GM23338 (cell line): ENCODE data around the gene UBXN2A. TPM values are rescaled to one million over a fixed set of nuclear protein-coding genes. Genes with fewer than 3 reads are reported as not detected.
A peak's percentile ranks its signal among the peaks of the same experiment; 100 is the strongest.

ENCODE experiments used
- ATAC-seq: fragments of 200-7000 bp; cut with Tn5 transposase; 3 replicates; pipeline ENCODE4 v1.9.1; 2020
- DNase-seq: peaks from one replicate; pipeline ENCODE4 v3.0.0-alpha.2; 2015; ENCODE audit warnings: low spot score
- H2AFZ ChIP-seq: fragments of 200-600 bp; sonication (generic); 2 replicates; pipeline ENCODE4 v1.8.0; 2016; ENCODE audit warnings: antibody characterized with exemption, mild to moderate bottlenecking, moderate library complexity
- H3F3A ChIP-seq: fragments of 200-600 bp; sonication (generic); replicated peaks from 2 replicates; pipeline ENCODE4 v1.8.0; 2017; ENCODE audit warnings: antibody characterized with exemption, mixed run types, low read depth
- H3K27ac ChIP-seq: fragments of 200-600 bp; sonication (generic); 2 replicates; pipeline ENCODE4 v1.6.1; 2016; ENCODE audit warnings: low read depth
- H3K27me3 ChIP-seq: fragments of 200-600 bp; sonication (generic); 2 replicates; pipeline ENCODE4 v1.8.0; 2016; ENCODE audit warnings: mild to moderate bottlenecking, mixed run types, moderate library complexity; ENCODE audit not compliant: insufficient read depth
- H3K36me3 ChIP-seq: fragments of 200-600 bp; sonication (generic); 2 replicates; pipeline ENCODE4 v1.8.0; 2016; ENCODE audit warnings: mild to moderate bottlenecking; ENCODE audit not compliant: insufficient read depth
- H3K4me1 ChIP-seq: fragments of 200-600 bp; sonication (generic); 2 replicates; pipeline ENCODE4 v1.8.0; 2016; ENCODE audit warnings: mild to moderate bottlenecking, moderate library complexity; ENCODE audit not compliant: insufficient read depth
- H3K4me2 ChIP-seq: fragments of 200-600 bp; sonication (generic); 2 replicates; pipeline ENCODE4 v1.7.1; 2017; ENCODE audit warnings: mixed run types
- H3K4me3 ChIP-seq: fragments of 200-600 bp; sonication (generic); 2 replicates; pipeline ENCODE4 v1.6.1; 2016; ENCODE audit warnings: mixed run types
- H3K79me2 ChIP-seq: fragments of 200-600 bp; sonication (generic); replicated peaks from 2 replicates; pipeline ENCODE4 v1.8.0; 2017; ENCODE audit warnings: mild to moderate bottlenecking; ENCODE audit not compliant: insufficient read depth
- H3K9me2 ChIP-seq: fragments of 200-600 bp; sonication (generic); 2 replicates; pipeline ENCODE4 v1.8.0; 2017; ENCODE audit not compliant: insufficient read depth
- H4K20me1 ChIP-seq: fragments of 200-600 bp; sonication (generic); replicated peaks from 2 replicates; pipeline ENCODE4 v1.8.0; 2017; ENCODE audit warnings: mild to moderate bottlenecking; ENCODE audit not compliant: insufficient read depth
- H3K27ac Mint-ChIP-seq: 2 replicates; pipeline ENCODE4 v1.8.0; 2020; ENCODE audit warnings: inconsistent platforms, mild to moderate bottlenecking, moderate library complexity, mixed read lengths
- H3K27me3 Mint-ChIP-seq: 3 replicates; pipeline ENCODE4 v1.8.0; 2022; ENCODE audit warnings: low read depth, mild to moderate bottlenecking, moderate library complexity, mixed read lengths, inconsistent platforms; ENCODE audit not compliant: insufficient read depth, poor library complexity
- H3K36me3 Mint-ChIP-seq: 3 replicates; pipeline ENCODE4 v1.8.0; 2021; ENCODE audit warnings: low read depth, mild to moderate bottlenecking, inconsistent platforms, moderate library complexity, mixed read lengths
- H3K4me1 Mint-ChIP-seq: 3 replicates; pipeline ENCODE4 v1.8.0; 2020; ENCODE audit warnings: mild to moderate bottlenecking, inconsistent platforms, mixed read lengths
- H3K4me3 Mint-ChIP-seq: 3 replicates; pipeline ENCODE4 v1.8.0; 2021; ENCODE audit warnings: moderate library complexity, mild to moderate bottlenecking, inconsistent platforms, mixed read lengths
- H3K9me3 Mint-ChIP-seq: 3 replicates; pipeline ENCODE4 v1.8.0; 2020; ENCODE audit warnings: moderate library complexity, mild to moderate bottlenecking, inconsistent platforms, mixed read lengths
- CTCF ChIP-seq, 2 experiments: fragments of 200-600 bp in 1 of 2; sonication (generic) in 1 of 2; conservative IDR thresholded peaks; 2 replicates each; pipeline versions ENCODE4 v1.5.1 to v1.6.1; 2016 to 2017; ENCODE audit warnings: antibody characterized with exemption in 2 of 2, low read depth in 2 of 2, mild to moderate bottlenecking in 2 of 2, moderate library complexity in 1 of 2
- NANOG ChIP-seq: IDR thresholded peaks from 2 replicates; pipeline ENCODE4 v1.6.1; 2016; ENCODE audit warnings: antibody characterized with exemption, borderline replicate concordance
- REST ChIP-seq: IDR thresholded peaks from one replicate; pipeline ENCODE4 v1.6.1; 2018; ENCODE audit warnings: antibody characterized with exemption; ENCODE audit not compliant: unreplicated experiment
- polyA plus RNA-seq: library from polyadenylated mRNA; unstranded; fragments of >200 nt; fragmentation: Nextera tagmentation; extraction: Ambion mirVana; gene quantifications from 2 replicates; pipeline ENCODE4 v1.2.1, GENCODE V29; 2016
- total RNA-seq: library from RNA; depleted of rRNA; stranded (reverse); fragments of >200 nt; shearing (Covaris generic); gene quantifications from 2 replicates; pipeline ENCODE4 v1.2.3, GENCODE V29; 2014

Gene UBXN2A
- total and polyA plus RNA-seq, 2 experiments from 2014 or later: 11.5 to 12.1 TPM

- H3K4me2 ChIP-seq: peak within 1 kb of the TSS; percentile 87
- H2AFZ ChIP-seq: peak within 1 kb of the TSS; percentile 95
- peaks cover 15% of the 10 kb centered on the region for H3K27me3 Mint-ChIP-seq
Measured at GRCh38 chr2:24009680-24010476, 69.6 kb downstream of the UBXN2A start, which contains the start of gene MFSD2B. Gene MFSD2B (plus strand): TSS chr2:24010085. CDS start chr2:24010097, 12 bp downstream.

More at GRCh38 chr2:24009680-24010476, 69.6 kb downstream of the UBXN2A start, which contains the start of gene MFSD2B:
- Mint-ChIP-seq H3K27ac (no peak within 1 kb of the TSS), H3K36me3 (no peaks in the 10 kb centered on the region), H3K4me3 (peak within 1 kb of the TSS; percentile 63), H3K4me1 (peaks cover 14% of the 10 kb centered on the region; the same call in 2 of the 3 replicates), H3K9me3 (no peaks in the 10 kb centered on the region)
- TF ChIP-seq NANOG: no peak
- TF ChIP-seq CTCF (conservative IDR thresholded peaks at IDR 0.05; ENCODE audit: low read depth in 2 of 2): 0 out of 4 replicates have a peak, but pooled peaks of 1 of the 2 experiments have one; percentile 10
- TF ChIP-seq REST: no peak
- no peaks in the 10 kb centered on the region for H3K79me2 ChIP-seq
- H3K27ac ChIP-seq: no peak within 1 kb of the TSS
- peaks cover 18% of the 10 kb centered on the region for H3K4me1 ChIP-seq
- no peaks in the 10 kb centered on the region for H4K20me1 ChIP-seq
- H3K36me3 ChIP-seq: no peaks in the 10 kb centered on the region
- DNase-seq (peak; percentile 72), ATAC-seq (peak; percentile 79)
- peak within 1 kb of the TSS; percentile 72 for H3K4me3 ChIP-seq
- H3K9me2 ChIP-seq: no peaks in the 10 kb centered on the region
- H3K27me3 ChIP-seq: peaks cover 14% of the 10 kb centered on the region
- H3F3A ChIP-seq: peaks cover 11% of the 10 kb centered on the region; the same call in 1 of the 2 replicates
